ENCODE data around the gene APEH.

Gene APEH

DNA sequence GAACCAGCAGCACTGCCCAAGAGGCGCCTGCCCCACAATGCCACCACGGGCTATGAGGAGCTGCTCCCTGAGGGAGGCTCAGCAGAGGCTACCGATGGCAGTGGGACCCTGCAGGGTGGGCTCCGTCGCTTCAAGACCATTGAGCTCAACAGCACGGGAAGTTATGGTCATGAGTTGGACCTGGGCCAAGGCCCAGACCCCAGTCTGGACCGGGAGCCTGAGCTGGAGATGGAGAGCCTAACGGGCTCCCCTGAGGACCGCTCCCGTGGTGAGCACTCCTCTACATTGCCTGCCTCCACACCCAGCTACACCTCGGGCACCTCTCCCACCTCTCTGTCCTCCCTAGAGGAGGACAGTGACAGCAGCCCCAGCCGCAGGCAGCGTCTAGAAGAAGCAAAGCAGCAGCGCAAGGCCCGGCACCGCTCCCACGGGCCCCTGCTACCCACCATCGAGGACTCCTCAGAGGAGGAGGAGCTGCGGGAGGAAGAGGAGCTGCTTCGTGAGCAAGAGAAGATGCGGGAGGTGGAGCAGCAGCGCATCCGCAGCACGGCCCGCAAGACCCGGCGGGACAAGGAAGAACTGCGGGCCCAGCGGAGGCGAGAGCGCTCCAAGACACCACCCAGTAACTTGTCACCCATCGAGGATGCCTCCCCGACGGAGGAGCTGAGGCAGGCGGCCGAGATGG, 21.8 kb upstream of the APEH start:
- no peak for DNase-seq

DNA sequence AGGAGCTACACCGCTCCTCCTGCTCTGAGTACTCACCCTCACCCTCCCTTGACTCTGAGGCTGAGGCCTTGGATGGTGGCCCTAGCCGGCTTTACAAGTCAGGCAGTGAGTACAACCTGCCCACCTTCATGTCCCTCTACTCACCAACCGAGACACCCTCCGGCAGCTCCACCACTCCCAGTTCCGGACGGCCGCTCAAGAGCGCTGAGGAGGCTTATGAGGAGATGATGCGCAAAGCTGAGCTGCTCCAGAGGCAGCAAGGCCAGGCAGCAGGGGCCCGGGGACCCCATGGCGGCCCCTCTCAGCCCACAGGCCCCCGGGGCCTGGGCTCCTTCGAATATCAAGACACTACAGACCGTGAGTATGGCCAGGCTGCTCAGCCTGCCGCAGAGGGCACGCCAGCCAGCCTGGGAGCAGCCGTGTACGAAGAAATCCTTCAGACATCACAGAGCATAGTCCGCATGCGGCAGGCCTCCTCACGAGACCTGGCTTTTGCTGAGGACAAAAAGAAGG, 21.2 kb upstream of the APEH start:
- no peak for DNase-seq

DNA sequence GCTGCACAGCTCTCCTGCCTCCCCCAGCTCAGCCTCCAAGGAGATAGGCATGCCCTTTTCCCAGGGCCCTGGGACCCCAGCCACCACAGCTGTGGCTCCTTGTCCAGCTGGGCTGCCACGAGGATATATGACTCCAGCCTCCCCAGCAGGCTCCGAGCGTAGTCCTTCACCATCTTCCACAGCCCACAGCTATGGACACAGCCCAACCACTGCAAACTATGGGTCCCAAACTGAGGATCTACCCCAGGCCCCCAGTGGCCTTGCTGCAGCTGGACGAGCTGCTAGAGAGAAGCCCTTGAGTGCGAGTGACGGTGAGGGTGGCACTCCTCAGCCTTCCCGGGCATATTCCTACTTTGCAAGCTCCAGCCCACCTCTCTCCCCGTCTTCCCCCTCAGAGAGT, 20.5 kb upstream of the APEH start:
- no peak for DNase-seq

DNA sequence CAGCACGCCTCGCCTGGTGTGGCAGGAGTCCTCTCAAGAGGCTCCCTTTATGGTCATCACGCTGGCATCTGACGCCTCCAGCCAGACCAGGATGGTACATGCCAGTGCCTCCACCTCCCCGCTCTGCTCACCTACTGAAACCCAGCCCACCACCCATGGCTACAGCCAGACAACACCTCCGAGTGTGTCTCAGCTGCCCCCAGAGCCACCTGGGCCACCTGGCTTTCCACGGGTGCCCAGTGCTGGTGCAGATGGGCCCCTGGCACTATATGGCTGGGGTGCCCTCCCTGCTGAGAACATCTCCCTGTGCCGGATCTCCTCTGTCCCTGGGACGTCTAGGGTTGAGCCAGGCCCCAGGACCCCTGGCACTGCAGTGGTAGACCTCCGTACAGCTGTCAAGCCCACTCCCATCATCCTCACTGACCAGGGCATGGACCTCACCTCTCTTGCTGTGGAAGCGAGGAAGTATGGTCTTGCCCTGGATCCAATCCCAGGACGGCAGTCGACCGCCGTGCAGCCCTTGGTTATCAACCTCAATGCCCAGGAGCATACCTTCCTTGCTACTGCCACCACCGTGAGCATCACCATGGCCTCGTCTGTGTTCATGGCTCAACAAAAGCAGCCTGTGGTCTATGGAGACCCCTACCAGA, 19.9 kb upstream of the APEH start:
- no peak for DNase-seq

DNA sequence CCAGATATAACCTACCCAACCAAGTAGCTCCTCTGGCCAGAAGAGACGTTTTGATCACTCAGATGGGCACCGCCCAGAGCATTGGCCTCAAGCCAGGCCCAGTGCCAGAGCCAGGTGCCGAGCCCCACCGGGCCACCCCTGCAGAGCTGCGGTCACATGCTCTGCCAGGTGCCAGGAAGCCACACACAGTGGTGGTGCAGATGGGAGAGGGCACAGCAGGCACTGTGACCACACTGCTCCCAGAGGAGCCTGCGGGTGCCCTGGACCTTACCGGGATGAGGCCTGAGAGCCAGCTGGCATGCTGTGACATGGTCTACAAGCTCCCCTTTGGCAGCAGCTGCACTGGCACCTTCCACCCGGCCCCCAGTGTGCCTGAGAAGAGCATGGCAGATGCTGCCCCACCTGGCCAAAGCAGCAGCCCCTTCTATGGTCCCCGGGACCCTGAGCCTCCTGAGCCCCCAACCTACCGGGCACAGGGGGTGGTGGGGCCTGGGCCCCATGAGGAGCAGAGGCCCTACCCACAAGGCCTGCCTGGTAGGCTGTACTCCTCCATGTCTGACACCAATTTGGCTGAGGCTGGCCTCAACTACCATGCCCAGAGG, 19.1 kb upstream of the APEH start:
- DNase-seq, result no peak

DNA sequence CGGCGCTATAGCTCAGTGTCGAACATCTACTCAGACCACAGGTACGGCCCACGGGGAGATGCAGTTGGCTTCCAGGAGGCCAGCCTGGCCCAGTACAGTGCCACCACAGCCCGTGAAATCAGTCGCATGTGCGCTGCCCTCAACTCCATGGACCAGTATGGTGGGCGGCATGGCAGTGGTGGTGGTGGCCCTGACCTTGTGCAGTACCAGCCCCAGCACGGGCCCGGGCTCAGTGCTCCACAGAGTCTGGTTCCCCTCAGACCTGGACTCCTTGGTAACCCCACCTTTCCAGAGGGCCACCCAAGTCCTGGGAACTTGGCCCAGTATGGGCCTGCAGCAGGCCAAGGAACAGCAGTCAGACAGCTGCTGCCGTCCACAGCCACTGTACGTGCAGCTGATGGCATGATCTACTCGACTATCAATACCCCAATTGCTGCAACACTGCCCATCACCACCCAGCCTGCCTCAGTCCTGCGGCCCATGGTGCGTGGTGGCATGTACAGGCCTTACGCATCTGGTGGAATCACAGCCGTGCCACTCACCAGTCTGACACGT, 18.3 kb upstream of the APEH start:
- DNase-seq, result no peak

DNA sequence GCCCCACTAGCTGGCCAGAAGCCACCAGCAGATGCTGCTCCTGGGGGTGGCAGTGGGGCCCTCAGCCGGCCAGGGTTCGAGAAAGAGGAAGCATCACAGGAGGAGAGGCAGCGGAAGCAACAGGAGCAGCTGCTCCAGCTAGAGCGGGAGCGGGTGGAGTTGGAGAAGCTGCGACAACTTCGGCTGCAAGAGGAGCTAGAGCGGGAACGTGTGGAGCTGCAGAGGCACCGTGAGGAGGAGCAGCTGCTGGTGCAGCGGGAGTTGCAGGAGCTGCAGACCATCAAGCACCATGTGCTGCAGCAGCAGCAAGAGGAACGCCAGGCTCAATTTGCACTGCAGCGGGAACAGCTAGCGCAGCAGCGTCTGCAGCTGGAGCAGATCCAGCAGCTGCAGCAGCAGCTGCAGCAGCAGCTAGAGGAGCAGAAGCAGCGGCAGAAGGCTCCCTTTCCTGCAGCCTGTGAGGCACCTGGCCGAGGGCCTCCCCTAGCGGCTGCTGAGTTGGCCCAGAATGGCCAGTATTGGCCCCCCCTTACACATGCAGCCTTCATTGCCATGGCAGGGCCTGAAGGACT, 17.5 kb upstream of the APEH start:
- DNase-seq, result no peak

DNA sequence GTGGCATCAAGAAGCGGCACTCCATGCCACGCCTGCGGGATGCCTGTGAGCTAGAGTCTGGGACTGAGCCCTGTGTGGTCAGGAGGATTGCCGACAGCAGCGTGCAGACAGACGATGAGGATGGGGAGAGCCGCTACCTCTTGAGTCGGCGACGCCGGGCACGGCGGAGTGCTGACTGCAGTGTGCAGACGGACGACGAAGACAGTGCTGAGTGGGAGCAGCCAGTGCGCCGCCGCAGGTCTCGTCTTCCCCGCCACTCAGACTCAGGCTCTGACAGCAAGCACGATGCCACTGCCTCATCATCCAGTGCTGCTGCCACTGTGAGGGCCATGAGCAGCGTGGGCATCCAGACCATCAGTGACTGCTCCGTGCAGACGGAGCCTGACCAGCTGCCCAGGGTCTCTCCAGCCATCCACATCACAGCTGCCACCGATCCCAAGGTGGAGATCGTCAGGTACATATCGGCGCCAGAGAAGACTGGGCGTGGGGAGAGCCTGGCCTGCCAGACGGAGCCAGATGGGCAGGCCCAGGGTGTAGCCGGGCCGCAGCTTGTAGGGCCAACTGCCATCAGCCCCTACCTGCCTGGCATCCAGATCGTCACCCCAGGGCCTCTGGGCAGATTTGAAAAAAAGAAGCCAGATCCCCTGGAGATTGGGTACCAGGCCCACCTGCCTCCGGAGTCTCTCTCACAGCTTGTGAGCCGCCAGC, 16.8 kb upstream of the APEH start:
- no peak for DNase-seq

DNA sequence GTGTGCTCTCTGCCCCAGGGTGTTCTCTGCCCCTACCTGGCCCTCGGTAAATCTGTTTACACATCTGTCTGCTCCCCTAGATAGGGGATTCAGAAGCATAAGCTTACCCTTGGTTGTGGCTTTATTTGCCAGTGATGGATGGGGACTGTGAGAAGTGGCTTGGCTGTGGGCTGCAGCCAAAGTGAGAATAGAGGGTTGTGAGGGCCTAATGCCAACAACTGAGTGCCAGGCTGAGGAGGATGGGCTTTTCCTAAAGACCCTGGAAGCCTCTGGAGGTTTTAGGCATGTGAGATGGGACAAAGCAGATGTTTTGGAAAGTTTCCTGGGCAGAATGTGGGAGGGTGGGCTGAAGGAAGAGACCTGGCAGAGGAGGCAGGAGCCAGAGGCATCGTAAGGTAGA, 15.4 kb upstream of the APEH start:
- no peak for DNase-seq

DNA sequence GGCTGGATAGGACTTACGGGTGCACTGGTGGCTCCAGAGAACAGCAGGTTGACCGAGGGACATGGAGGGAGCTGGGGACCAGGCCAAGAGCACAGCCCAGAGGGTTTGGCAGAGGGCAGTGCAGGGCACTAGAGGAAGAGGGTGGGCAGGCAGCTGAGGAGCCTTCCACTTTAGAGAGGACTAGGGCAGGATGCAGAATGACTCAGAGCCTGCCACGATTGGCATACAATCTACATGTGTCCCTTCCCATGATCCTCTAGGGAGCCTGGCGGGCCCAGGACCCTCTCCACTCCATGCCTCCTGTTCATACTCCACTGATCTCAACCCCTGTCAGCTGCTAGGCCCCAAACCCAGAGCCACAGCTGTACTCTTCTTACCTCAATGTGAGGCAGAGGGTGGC, 14.4 kb upstream of the APEH start:
- DNase-seq, result no peak

DNA sequence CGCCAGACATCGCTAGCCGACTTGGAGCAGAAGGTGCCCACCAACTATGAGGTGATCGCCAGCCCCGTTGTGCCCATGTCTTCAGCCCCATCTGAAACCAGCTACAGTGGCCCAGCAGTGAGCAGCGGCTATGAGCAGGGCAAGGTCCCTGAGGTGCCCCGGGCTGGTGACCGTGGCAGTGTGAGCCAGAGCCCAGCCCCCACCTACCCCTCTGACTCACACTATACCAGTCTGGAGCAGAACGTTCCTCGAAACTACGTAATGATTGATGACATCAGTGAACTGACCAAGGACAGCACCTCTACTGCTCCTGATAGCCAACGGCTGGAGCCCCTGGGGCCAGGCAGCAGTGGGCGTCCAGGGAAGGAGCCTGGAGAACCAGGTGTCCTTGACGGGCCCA, 12.9 kb upstream of the APEH start:
- no peak for DNase-seq

DNA sequence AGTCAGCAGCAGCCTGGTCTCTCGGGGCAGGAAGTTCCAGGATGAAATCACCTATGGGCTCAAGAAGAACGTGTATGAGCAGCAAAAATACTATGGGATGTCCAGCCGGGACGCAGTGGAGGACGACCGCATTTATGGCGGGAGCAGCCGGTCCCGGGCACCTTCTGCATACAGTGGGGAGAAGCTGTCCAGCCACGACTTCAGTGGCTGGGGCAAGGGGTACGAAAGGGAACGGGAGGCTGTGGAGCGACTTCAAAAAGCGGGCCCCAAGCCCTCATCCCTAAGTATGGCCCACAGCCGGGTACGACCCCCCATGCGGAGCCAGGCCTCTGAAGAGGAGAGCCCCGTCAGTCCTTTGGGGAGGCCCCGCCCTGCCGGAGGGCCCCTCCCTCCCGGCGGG, 12.1 kb upstream of the APEH start:
- DNase-seq, result no peak

DNA sequence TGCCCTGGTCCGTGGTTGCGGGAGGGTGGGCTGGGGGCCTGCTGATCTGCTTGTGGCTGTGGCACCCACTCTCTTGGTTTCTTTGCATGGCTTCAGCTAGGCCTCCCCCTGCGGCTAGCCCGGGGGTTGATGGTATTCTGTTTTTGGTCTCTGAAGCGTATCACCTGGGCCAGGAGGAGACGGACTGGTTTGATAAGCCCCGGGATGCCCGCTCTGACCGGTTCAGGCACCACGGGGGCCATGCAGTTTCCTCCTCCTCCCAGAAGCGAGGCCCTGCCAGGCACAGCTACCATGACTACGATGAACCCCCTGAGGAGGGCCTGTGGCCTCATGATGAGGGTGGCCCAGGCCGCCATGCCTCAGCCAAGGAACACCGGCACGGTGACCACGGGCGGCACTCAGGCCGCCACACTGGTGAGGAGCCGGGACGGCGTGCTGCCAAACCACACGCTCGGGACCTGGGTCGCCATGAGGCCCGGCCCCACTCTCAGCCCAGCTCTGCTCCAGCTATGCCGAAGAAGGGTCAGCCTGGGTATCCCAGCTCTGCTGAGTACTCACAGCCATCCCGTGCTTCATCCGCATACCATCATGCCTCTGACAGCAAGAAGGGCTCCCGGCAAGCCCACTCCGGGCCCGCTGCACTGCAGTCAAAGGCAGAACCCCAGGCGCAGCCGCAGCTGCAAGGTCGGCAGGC, 11.3 kb upstream of the APEH start:
- no peak for DNase-seq

DNA sequence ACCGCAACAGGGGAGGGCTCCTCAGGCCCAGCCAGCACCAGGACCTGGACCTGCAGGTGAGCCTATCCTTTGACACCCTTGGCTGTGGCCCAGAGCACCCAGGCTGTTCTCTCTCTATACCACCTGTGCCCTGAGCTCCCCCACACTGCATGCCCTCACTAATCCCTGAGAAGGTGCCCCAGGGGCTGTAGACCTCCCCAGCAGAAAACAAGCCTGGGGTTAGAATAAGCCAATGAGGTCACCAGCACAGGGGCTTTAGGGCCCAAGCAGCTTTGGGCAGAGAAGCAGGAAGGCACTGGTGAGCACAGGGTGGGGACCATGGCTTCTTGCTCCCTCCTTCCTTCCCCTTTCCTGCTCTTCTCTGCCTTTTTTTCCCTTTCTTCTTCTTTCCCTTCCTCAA, 10.3 kb upstream of the APEH start:
- DNase-seq, result no peak

DNA sequence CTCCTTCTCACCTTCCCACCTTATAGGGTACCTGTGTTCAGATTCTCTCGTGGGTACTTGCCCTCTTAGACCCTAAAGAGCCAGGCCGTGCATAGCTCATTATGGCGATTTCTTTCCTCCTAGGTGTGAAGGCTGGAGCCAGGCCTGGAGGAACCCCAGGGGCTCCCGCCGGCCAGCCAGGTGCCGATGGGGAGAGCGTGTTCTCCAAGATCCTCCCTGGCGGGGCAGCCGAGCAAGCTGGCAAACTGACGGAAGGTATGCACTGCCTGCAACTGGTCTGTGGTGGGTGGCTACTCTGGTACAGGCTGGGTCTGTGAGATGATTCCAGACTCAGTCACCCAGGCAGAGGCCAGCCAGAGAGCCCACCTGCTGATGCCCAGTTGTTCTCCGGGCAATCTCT, 9.9 kb upstream of the APEH start:
- DNase-seq, result no peak

DNA sequence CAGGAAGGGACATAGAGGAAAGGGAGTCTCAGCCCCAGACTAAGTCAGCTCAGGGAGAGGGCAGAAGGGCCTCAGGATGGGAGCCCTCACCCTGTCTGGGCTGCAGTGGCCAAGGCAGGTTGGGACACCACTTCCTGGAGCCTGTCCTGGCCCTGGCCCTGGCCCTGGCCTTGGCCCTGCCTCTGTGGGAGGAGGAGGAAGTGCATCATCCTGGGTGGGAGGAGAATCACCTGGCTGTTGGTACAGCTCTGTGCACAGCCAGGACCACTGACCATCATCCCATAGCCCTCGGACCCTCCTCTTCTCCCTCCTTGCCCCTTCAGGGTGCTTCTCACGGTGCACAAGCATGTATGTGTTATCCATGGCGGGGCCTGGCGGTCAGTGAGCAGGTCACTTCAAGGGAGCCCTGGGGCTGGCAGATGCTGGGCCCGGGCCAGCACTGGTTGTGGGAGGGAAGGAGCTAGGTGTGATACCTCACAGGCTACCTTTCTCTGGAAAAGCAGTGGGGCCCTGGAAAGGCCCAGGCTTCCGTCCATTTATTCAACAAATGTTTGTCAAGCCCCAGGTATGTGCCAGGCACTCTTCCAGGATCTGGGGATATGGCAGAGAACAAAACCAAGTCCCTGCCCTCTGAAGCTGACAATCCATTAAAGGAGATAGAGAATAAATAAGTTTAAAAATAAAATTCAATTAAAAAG, 8.2 kb upstream of the APEH start:
- DNase-seq, result no peak

DNA sequence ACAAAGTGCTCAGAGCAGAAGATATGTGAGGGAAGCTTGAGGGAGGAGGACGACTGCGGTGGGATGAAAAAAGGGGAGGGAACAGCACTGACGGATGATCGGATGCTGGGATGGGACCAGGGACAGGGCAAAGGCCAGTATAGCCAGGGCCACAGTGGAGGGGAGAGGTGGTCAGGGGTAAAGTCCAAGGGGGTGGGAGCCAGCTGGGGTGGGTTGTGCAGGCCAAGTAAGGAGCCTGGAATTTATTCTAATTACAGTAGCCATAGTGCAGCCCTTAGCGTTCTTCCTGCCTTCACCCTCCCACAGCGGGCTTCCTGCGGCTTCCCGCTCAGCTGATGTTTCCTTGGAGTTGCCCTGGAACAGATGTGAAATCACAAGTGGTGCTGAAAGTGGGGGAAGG, 7.6 kb upstream of the APEH start:
- DNase-seq, result no peak

DNA sequence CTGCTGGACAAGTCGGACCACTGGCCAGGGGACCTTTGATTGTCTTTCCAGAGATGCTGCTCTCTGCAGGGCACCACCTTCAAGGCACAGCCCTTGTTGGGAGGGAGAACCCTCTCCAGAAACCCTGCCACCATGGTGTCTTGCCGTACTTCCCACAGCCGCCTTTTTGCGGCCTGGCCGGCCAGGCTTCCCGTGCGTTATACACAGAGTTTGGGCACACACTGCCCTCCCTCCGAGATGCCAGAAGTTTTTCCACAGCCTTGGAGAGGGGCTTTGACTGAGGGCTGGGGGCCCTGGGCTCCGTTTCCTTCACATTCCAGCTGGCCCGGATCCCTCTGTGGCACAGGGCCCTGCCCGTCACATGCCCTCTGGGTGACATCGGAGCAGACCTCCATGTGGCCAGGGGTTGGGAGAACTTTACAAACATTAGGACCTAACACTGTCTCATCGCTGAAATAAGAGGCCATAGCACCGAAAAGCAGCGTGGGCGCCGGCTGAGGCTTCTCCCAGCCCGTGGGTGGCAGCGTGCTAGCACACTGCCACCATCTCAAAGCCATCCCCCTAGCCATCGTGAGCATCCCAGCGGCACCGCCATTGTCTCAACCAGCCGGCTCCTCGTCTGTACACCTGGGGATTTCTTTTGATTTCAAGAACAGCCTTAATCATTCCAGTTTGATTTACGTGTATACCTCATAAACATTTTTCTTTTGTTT, 6.3 kb upstream of the APEH start:
- no peak for DNase-seq

DNA sequence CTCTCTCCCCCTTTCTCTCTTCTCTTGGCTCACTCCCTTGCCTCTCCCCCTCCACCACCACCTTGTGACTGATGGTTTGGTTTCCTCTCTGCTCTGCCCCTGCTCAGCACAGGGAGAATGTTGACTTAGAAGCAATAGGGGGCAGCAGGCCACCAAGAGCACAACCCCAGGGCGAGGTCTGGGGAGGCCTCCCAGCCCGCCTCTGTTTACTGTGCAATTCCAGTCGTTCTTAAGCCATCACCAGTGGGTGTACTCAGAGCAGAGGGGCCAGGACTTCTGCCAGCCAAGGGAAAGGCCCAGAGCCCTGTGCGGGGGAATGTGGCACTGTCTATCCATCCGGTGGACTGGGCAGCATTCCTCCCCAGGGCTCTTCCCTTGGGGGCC, 5.7 kb upstream of the APEH start:
- no peak for DNase-seq

DNA sequence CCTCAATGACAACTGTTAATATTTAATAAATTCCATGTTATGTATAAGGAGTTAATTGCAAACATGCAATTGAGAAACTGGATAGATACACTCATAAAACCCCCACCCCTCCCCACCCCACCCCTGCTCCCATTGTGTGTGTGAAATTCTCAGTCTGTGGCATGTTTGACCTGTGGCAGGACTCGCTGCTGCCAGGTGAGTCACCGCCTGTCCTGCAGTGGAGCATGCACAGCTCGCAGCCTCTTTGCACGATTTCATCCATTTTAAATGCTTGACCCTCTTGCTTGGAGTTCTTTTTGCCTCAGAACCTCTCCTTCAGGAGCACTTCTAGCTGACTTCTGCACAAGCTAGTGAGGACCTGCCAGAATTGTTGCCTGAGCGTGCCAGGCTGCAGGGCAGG, 5.3 kb upstream of the APEH start:
- no peak for DNase-seq

DNA sequence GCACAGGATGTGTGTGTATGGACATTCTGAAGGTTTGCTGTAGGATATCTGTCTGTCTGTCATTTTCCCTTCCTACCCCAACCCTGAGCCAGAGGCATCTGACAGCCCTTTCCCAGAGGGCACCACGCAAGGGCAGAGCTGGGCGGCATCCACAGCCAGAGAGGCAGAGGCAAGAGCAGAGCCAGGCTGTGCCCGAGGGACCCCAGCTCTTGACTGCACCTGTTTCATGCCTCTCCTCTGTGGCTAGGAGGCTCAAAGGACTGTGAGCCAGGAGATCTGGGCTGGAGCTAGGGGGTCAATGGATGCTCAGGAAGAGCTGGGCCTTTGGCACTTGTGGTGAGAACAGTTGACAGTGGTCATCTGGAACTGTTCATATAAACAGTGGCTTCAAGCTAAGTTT, 4.8 kb upstream of the APEH start:
- no peak for DNase-seq

Data from stimulated activated naive CD4-positive, alpha-beta T cell treated with Interleukin-2 at 50 U/mL for 16 hours (primary cell).